Stimulated activated CD4-positive, alpha-beta T cell treated with anti-CD3 and anti-CD28 coated beads, Interleukin-1b, Interleukin-23, amount 100 ng/mL, for 1 hour (primary cell): Measurements from ENCODE around the gene ZNF608.

Experiments used
- DNase-seq, 2 donors: peaks; one replicate each; pipeline ENCODE4 v3.0.0-alpha.2; 2020; ENCODE audit warnings: low read depth in 2 of 2

ZNF608 gene

DNA sequence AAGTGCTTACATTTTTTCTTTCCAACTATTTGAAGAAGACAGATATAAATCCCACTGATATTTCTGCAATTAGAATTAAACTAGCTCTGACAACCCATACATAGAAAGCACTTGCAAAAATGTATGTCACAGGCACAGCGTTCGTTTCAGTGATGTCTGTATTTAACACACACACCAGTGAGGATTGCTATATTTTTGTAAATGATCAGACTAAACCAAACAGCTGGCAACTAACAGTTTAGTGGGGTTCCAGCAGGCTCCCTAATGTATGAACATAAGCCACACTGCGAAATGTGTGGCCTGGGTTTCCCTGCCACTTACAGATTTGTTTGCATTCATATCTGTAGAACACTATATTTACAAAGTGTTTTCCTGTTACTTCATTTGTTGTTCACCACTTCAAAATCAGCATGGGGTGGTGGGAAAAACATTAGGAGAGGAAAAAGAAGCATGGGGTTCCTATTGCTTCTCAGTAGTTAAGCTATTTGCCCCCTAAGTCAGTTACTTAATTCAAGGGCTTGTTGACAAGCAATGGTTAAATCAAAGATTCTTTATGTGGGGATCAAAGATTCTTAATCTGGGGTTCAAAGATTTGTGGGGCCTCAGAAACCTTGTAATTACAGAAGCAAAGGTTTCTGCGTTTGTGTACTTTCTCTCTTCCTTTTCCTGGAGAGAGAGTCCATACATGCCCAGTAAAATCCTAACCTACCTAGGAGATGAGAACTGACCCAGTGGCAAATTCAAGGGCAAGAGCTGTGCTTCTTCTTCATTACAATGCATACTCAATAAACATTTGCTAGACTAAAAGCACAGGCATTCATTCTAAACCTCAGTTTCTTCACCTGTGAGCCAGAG is 27.1 kb downstream of the ZNF608 start:
- no peak for DNase-seq

- DNase-seq = no peak
Measured at GRCh38 chr5:124718380-124718789, 28.1 kb downstream of the ZNF608 start.

- no peak for DNase-seq
Measured at GRCh38 chr5:124716169-124716568, 30.3 kb downstream of the ZNF608 start.

- no peak for DNase-seq
Measured at GRCh38 chr5:124714910-124715309, 31.5 kb downstream of the ZNF608 start.

DNA sequence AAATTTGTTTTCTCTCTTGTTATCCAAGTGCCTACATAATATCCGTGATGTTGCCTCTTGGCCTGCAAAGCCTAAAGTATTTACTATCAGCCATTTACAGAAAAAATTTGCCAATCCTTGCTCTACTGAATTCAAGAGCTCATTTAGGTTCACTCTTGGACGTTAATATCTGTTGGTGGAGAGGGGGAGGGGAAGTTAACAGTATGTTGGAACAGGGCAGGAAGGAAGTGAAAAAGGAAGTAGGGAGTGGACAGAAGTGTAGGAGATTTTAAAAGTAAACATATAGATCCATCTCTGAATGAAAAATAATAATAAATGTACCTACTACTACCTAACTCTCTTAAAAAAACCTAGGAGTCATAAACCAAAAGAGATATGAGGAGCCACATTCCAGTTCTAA is 32.8 kb downstream of the ZNF608 start:
- DNase-seq = no peak

- no peak for DNase-seq
Measured at GRCh38 chr5:124712731-124713305, 33.6 kb downstream of the ZNF608 start.

DNA sequence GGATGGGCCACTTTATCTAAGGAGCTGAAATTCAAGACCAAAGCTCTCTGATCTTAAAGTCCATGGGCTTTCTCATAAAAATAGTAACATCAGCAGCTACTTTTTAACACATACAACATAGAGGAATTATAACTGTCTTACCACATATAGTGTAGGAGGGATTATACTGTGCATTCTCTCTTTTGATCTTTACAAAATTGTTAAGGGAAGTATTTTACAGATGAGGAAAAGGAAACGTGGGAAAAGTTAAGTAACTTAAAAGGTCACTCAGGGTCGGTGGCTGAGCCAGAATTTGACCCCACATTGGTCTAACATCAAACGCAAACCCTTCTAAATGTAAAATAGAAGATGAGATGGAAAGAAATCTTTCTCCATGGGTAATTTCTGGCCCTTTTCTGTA is 38.4 kb downstream of the ZNF608 start:
- no peak for DNase-seq

GRCh38 chr5:124707520-124707919 is 38.9 kb downstream of the ZNF608 start:
- DNase-seq = no peak

DNA sequence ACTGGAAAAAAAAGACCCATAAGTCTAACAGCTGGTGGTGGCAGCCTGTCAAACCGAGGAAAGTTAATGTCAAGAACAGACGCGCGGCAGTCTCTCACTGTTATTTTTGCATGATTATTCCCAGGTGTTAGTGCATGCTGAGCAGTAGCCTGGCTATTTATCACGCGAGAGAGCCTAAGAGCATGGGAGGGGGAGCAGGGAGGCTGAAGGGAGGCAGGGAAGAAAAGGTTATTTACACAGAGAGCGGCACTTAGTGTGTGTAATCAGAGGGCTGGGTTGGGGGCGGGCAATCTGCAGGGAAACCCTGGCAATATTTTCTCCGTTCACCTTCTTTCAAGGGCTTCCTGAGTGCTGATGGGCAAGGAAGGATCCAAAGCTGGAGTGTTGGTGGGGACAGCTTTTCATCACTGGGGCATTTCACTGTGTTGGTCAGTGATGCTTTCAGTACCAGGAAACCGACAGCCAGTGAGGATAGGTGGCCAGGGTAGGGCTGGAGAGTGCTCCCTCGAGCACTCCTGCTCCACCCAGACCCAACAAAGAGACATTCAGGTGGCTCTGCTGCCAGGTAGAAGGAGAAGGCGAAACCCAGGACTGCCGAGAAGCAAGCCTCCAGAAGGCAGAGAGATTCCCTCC is 39.6 kb downstream of the ZNF608 start:
- no peak for DNase-seq

GRCh38 chr5:124706051-124706450 is 40.4 kb downstream of the ZNF608 start:
- DNase-seq = no peak

DNA sequence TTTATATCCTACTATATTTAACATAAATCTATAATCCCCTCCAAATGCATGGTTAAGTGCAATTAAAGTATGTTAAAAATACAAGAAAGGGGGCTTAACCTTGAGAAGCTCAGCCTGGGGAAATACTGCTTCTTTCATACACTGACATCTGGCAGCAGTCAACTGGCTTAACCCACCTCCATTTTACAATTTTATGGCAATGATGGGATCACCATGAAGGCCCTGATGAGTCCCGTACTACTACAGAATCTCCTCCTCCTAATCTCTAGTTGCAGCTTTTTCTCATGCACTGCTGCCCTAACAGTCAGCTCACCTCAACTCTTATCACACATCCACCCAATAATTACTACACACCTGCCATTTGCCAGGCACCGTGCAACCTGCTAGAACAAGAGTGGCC is 40.9 kb downstream of the ZNF608 start:
- DNase-seq = no peak

DNA sequence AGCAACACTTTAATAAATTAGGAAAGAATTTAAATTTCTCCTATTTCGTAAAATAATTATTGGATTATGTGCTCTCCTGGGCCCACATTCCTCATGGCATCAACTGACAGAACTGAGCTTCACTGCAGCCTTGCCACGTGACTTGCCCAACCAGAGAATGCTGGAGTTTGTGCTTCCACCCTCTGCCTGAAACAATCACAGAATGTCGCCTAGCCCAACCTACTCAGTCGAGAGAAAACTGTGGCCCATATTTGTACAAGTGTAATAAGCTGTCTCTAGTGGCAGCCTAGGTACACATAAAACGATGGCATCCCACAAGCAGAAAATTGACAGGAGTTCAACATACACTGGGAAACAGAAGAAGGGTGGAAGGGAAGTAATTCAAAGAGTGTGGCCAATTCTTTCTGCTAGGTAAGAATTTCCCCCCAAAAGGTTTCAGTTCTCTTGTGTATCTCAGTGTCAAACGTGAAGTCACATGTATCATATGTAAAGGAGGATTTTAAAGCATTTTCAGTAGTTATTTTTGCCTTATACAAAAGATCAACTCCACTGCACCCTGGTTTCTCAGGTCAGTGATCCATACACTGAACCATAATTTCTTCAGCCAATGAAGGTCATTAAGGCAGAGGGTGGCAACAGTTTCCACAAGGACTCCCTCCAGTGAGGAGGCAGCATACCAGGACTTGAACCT is 41.7 kb downstream of the ZNF608 start:
- DNase-seq = no peak

DNA sequence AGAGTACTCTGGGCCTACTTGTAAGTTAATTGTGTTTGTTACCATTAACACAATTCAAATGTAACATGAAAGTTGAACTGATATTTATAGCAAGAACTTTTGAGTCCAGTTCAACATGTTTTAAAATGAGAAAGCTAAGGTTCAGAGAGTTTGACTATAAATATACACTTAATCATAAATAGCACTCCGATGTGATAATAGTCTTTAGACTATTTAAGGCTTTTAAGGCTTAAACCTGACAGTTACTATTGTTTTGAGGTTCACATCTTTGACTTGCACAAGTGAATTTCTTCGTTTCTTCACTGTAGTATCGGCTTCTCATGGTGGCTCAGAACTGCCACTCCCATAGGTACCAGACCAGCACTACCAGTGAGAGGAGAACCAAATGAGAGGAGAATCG is 42.4 kb downstream of the ZNF608 start:
- no peak for DNase-seq

DNA sequence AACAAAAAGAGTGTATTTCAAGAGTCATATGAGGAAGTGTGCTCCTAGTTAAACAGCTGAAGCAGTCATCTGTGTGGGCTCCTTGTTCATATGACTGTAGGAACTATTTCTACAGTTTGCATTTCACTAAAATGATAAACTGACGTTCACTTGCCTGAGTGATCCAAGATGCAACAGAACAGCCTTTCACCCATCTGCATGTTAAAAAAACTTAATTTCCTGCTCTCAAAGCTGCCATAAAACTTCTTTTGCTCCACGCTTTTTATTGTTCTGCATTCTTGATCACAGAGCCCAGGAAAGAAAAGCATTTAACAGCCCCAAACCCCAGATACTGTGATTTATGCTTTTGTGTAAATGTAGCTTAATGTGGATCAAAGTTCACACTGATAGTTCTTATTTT is 43.9 kb downstream of the ZNF608 start:
- no peak for DNase-seq

DNA sequence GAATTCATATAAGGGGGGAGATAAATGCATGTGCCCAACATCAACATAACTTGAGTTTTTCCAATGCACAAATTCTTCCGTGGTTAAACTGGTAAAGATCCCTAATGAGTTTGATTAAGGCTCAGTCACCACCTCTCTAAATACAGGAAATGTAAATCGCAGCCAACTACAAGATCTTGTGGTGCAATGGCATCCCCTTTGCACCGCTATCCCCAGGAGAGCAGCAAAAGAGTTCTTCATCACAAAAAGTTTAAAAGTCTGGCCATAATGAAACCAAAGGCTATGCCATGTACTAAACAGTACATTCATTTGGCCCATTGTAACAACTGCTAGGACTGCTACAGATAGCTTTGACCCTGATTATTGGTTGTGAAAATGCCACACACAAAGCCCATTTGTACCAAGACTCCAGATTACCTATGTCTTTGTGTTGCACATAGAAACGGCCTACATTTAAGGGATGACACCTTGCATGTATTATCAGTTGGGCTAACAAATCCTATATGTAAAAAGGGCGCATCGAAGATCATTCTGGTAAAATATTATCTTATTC is 44.5 kb downstream of the ZNF608 start:
- no peak for DNase-seq

- DNase-seq = no peak
Measured at GRCh38 chr5:124701016-124701415, 45.4 kb downstream of the ZNF608 start.

DNA sequence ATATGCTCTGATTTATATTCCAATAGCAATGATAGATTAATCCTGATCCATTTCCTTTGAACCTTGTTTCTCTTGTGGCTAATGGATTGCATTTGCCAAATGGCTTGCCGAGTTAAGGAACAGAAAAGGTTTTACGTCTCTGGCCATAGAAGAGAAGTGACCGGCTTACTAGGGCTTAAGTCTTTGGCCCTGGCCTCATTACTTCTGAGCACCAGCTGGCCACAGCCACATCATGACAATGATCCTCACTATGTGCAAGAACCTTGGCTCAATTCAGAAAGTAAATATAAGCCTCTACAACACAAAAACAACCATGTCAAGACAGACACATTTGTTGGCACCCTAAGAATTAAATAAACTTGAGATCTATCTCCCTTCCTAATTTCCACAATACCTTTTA is 46.1 kb downstream of the ZNF608 start:
- no peak for DNase-seq

GRCh38 chr5:124698770-124699169 is 47.7 kb downstream of the ZNF608 start:
- no peak for DNase-seq

GRCh38 chr5:124697933-124698591 is 48.4 kb downstream of the ZNF608 start:
- DNase-seq = no peak

- no peak for DNase-seq
Measured at GRCh38 chr5:124697501-124697900, 48.9 kb downstream of the ZNF608 start.

DNA sequence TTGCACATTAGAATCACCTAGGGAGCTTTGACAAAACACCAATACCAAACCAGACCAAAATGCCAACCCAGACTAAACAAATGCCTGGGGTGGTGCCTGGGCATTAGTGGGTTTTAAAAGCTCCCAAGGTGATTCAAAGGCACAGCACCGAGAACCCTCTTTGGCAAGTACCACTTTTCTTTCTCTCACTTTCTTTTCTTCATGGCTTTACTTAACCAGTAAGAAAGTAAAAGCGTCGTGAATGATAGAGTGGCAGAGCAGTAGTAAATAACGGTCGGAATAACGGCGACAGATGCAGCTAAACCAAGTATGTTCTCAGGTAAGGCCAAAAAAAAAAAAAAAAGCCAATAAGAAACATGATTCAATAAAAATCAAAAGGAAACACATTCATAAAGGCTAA is 49.5 kb downstream of the ZNF608 start:
- no peak for DNase-seq
